AG04450 (cell line): ENCODE measurements around the gene ZNF366. TPM values are rescaled to one million over a fixed set of nuclear protein-coding genes. Genes with fewer than 3 reads are reported as not detected.

ENCODE experiments used
- CTCF ChIA-PET: fragments of 300-600, 350-600 bp; formaldehyde crosslinking; extraction: SDS; loops from one replicate; lab custom pipeline; 2022; ENCODE audit warnings: antibody characterized with exemption, inconsistent platforms; lab: Charles Lee
- POLR2A ChIA-PET: fragments of 350-600 bp; formaldehyde crosslinking; extraction: SDS; loops from one replicate; lab custom pipeline; 2021; ENCODE audit warnings: antibody characterized with exemption, inconsistent platforms; lab: Yijun Ruan, JAX
- DNase-seq: peaks from one replicate; pipeline ENCODE4 v3.0.0-alpha.2; 2011; ENCODE audit warnings: low read depth, low spot score
- H3K27ac ChIP-seq: one replicate; pipeline ENCODE4 v1.5.1; 2012; ENCODE audit warnings: low read depth, low read length, control low read depth
- H3K27me3 ChIP-seq: one replicate; pipeline ENCODE4 v1.6.0; 2012; ENCODE audit warnings: low read length; ENCODE audit not compliant: control insufficient read depth, insufficient read depth
- H3K4me3 ChIP-seq: 2 replicates; pipeline ENCODE4 v1.5.1; 2011; ENCODE audit warnings: mild to moderate bottlenecking, low read depth, low read length, control low read depth
- H3K9me3 ChIP-seq: 2 replicates; pipeline ENCODE4 v1.5.1; 2012; ENCODE audit warnings: low read length; ENCODE audit not compliant: control insufficient read depth, insufficient read depth
- CTCF ChIP-seq: IDR thresholded peaks from 2 replicates; pipeline ENCODE4 v1.5.1; 2011; ENCODE audit warnings: low read depth, low read length, control low read depth, inconsistent platforms
- polyA plus RNA-seq: library from polyadenylated mRNA; depleted of rRNA; stranded (reverse); fragments of >200 nt; gene quantifications from 2 replicates; pipeline ENCODE4 v1.2.3, GENCODE V29; 2011

Gene ZNF366
- polyA plus RNA-seq, 1 experiment, result not detected

- no peak for TF ChIP-seq CTCF
- ChIA-PET POLR2A (no interaction called here), CTCF (no interaction called here)
Measured at GRCh38 chr5:72479921-72480320, 27.3 kb downstream of the ZNF366 start.

GRCh38 chr5:72478684-72479083 is 28.5 kb downstream of the ZNF366 start:
- POLR2A ChIA-PET, result no interaction called here
- no peak for TF ChIP-seq CTCF
- DNase-seq, result no peak
- CTCF ChIA-PET, result interaction anchor here (0.5 kb wide), 1 partner anchor 45 kb away, joined by 3 read pairs; no protein-coding TSS in a partner anchor
- H3K4me3 ChIP-seq, result no peak overlapping the region
- H3K27me3 ChIP-seq, result no peaks in the 10 kb centered on the region
- H3K9me3 ChIP-seq, result no peaks in the 10 kb centered on the region
- no peak overlapping the region for H3K27ac ChIP-seq

More at GRCh38 chr5:72479921-72480320, 27.3 kb downstream of the ZNF366 start:
- no peak overlapping the region for H3K4me3 ChIP-seq
- no peaks in the 10 kb centered on the region for H3K27me3 ChIP-seq
- no peak overlapping the region for H3K27ac ChIP-seq
- H3K9me3 ChIP-seq, result no peaks in the 10 kb centered on the region
- no peak for DNase-seq

GRCh38 chr5:72478276-72478675 is 28.9 kb downstream of the ZNF366 start:
- ChIA-PET POLR2A (no interaction called here), CTCF (no interaction called here)
- no peak for TF ChIP-seq CTCF
- no peak for DNase-seq
- no peak overlapping the region for H3K4me3 ChIP-seq
- no peaks in the 10 kb centered on the region for H3K9me3 ChIP-seq
- no peaks in the 10 kb centered on the region for H3K27me3 ChIP-seq
- no peak overlapping the region for H3K27ac ChIP-seq

- H3K4me3 ChIP-seq, result no peak overlapping the region
- no peak for DNase-seq
- no peak for TF ChIP-seq CTCF
- ChIA-PET CTCF (interaction anchor here (0.7 kb wide), 1 partner anchor 9 kb away, joined by 3 read pairs; no protein-coding TSS in a partner anchor), POLR2A (interaction anchor here (0.7 kb wide), 1 partner anchor 27 kb away, joined by 3 read pairs; no protein-coding TSS in a partner anchor)
- H3K27me3 ChIP-seq, result no peaks in the 10 kb centered on the region
- no peaks in the 10 kb centered on the region for H3K9me3 ChIP-seq
- no peak overlapping the region for H3K27ac ChIP-seq
Measured at GRCh38 chr5:72477644-72478043, 29.6 kb downstream of the ZNF366 start.

GRCh38 chr5:72477176-72477575 is 30.0 kb downstream of the ZNF366 start:
- POLR2A ChIA-PET, result interaction anchor here (0.7 kb wide), 1 partner anchor 27 kb away, joined by 3 read pairs; no protein-coding TSS in a partner anchor
- H3K4me3 ChIP-seq, result no peak overlapping the region
- CTCF ChIA-PET, result interaction anchor here (0.7 kb wide), 1 partner anchor 9 kb away, joined by 3 read pairs; no protein-coding TSS in a partner anchor
- no peaks in the 10 kb centered on the region for H3K27me3 ChIP-seq
- DNase-seq, result no peak
- no peak overlapping the region for H3K27ac ChIP-seq
- TF ChIP-seq CTCF, result no peak
- no peaks in the 10 kb centered on the region for H3K9me3 ChIP-seq
